B cell (primary cell): ENCODE data around the gene RASSF1. TPM values are rescaled to one million over a fixed set of nuclear protein-coding genes. Genes with fewer than 3 reads are reported as not detected.

Source experiments
- ATAC-seq: fragments of 200-7000 bp; cut with Tn5 transposase; one replicate; pipeline ENCODE4 v1.10.0; 2021; ENCODE audit warnings: low read depth, mild to moderate bottlenecking, moderate number of reproducible peaks, moderate library complexity
- CTCF ChIA-PET: fragments of 350-600 bp; sonication (Branson Sonifier 250); formaldehyde crosslinking; loops from one replicate; lab custom pipeline; 2021; ENCODE audit warnings: antibody characterized with exemption, inconsistent platforms; lab: Charles Lee
- POLR2A ChIA-PET: fragments of 350-600 bp; sonication (Branson Sonifier 250); formaldehyde crosslinking; loops from one replicate; lab custom pipeline; 2021; ENCODE audit warnings: antibody characterized with exemption; lab: Charles Lee
- DNase-seq: peaks from one replicate; pipeline ENCODE4 v3.0.0; 2013
- H2AFZ ChIP-seq: 2 replicates; pipeline ENCODE4 v1.6.1; 2012; ENCODE audit warnings: mild to moderate bottlenecking, low read depth, low read length; ENCODE audit not compliant: insufficient read depth, poor library complexity, severe bottlenecking
- H3K27ac ChIP-seq, 2 donors: 1 replicate in 1 of 2; 2 replicates in 1 of 2; pipeline ENCODE4 v1.5.1; 2012 to 2013; ENCODE audit warnings: low read length in 2 of 2, mild to moderate bottlenecking in 2 of 2, moderate library complexity in 1 of 2
- H3K27me3 ChIP-seq, 4 experiments: fragments of 200-600 bp in 1 of 4; sonication (generic) in 1 of 4; replicated peaks in 1 of 4; 1 replicate in 2 of 4; 2 replicates in 2 of 4; pipeline versions ENCODE4 v1.6.1 to v1.7.0; 2013 to 2016; ENCODE audit warnings: low read length in 3 of 4, mild to moderate bottlenecking in 2 of 4, mixed read lengths in 1 of 4, moderate library complexity in 1 of 4; ENCODE audit not compliant: insufficient read depth in 4 of 4, control insufficient read depth in 3 of 4; ENCODE audit errors: control extremely low read depth in 1 of 4
- H3K36me3 ChIP-seq, 2 experiments: replicated peaks in 1 of 2; 1 replicate in 1 of 2; 2 replicates in 1 of 2; pipeline versions ENCODE4 v1.6.1 to v1.7.1; 2013; ENCODE audit warnings: low read length in 1 of 2; ENCODE audit not compliant: insufficient read depth in 2 of 2, control insufficient read depth in 1 of 2; ENCODE audit errors: control extremely low read depth in 1 of 2, extremely low read depth in 1 of 2
- H3K4me1 ChIP-seq, 2 donors: fragments of 200-600 bp in 1 of 2; sonication (generic) in 1 of 2; 1 replicate in 1 of 2; 2 replicates in 1 of 2; pipeline versions ENCODE4 v1.5.1 to v1.6.1; 2013 to 2017; ENCODE audit warnings: low read length in 2 of 2; ENCODE audit not compliant: control insufficient read depth in 2 of 2, insufficient read depth in 2 of 2
- H3K4me2 ChIP-seq: replicated peaks from 2 replicates; pipeline ENCODE3; 2012; ENCODE audit warnings: mild to moderate bottlenecking, low read depth, low read length; ENCODE audit not compliant: poor library complexity, severe bottlenecking
- H3K4me3 ChIP-seq, 5 experiments: fragments of 200-600 bp in 1 of 5; sonication (generic) in 1 of 5; 1 replicate in 3 of 5; 2 replicates in 2 of 5; pipeline versions ENCODE4 v1.5.1 to v1.7.0; 2011 to 2016; ENCODE audit warnings: low read length in 4 of 5, mild to moderate bottlenecking in 4 of 5, low read depth in 2 of 5, control low read depth in 1 of 5, moderate library complexity in 1 of 5; ENCODE audit not compliant: insufficient read depth in 1 of 5; ENCODE audit errors: control extremely low read depth in 1 of 5, extremely low read depth in 1 of 5
- H3K79me2 ChIP-seq: fragments of 200-600 bp; sonication (generic); one replicate; pipeline ENCODE4 v1.6.0; 2016; ENCODE audit warnings: low read length; ENCODE audit not compliant: control insufficient read depth, insufficient read depth
- H3K9ac ChIP-seq: fragments of 200-600 bp; sonication (generic); 2 replicates; pipeline ENCODE4 v1.6.1; 2017; ENCODE audit warnings: mild to moderate bottlenecking, low read length, moderate library complexity
- H3K9me3 ChIP-seq, 3 donors: one replicate each; pipeline versions ENCODE4 v1.6.1 to v1.7.1; 2013; ENCODE audit warnings: low read length in 2 of 3; ENCODE audit not compliant: control insufficient read depth in 2 of 3, insufficient read depth in 1 of 3; ENCODE audit errors: control extremely low read depth in 1 of 3
- H4K20me1 ChIP-seq: 2 replicates; pipeline ENCODE4 v1.6.0; 2012; ENCODE audit warnings: mild to moderate bottlenecking, low read length; ENCODE audit not compliant: insufficient read depth, control insufficient read depth, poor library complexity, severe bottlenecking
- H3K27ac Mint-ChIP-seq: one replicate; pipeline ENCODE4 v1.8.0; 2021; ENCODE audit warnings: mixed read lengths
- H3K27me3 Mint-ChIP-seq: one replicate; pipeline ENCODE4 v1.8.0; 2021; ENCODE audit warnings: mixed read lengths
- H3K4me1 Mint-ChIP-seq: one replicate; pipeline ENCODE4 v1.8.0; 2021; ENCODE audit warnings: mixed read lengths
- H3K4me3 Mint-ChIP-seq: one replicate; pipeline ENCODE4 v1.8.0; 2021; ENCODE audit warnings: mixed read lengths
- H3K9me3 Mint-ChIP-seq: one replicate; pipeline ENCODE4 v1.8.0; 2022; ENCODE audit warnings: mixed read lengths; ENCODE audit not compliant: insufficient read depth
- CTCF ChIP-seq: fragments of 200-600 bp; IDR thresholded peaks from one replicate; pipeline ENCODE4 v1.8.0; 2022; ENCODE audit warnings: antibody characterized with exemption, mild to moderate bottlenecking
- EZH2 ChIP-seq: IDR thresholded peaks from 2 replicates; pipeline ENCODE4 v1.6.1; 2012; ENCODE audit warnings: borderline replicate concordance, low read depth, mild to moderate bottlenecking, moderate library complexity, low read length; ENCODE audit not compliant: insufficient read depth, poor library complexity, severe bottlenecking
- WGBS: methylation state at CpG from one replicate; pipeline ENCODE4 v1.1.5; 2013; ENCODE audit warnings: missing lambda C conversion rate; ENCODE audit not compliant: insufficient coverage; 5-methylcytosine and 5-hydroxymethylcytosine counted together
- intact Hi-C: fragments of 100-400 bp; cut with micrococcal nuclease; formaldehyde crosslinking; loops from one replicate; pipeline ENCODE4 v1.10.0; 2022
- polyA plus RNA-seq: library from polyadenylated mRNA; depleted of rRNA; stranded (reverse); fragments of >200 nt; gene quantifications from 2 replicates; pipeline ENCODE4 v1.2.3, GENCODE V29; 2012
- total RNA-seq, 2 donors: library from RNA; stranded (reverse); fragments of 120-200 nt in 1 of 2; gene quantifications; 1 replicate in 1 of 2; 2 replicates in 1 of 2; pipeline versions ENCODE4 v1.2.3 to v1.2.4, GENCODE V29; 2013 to 2022

Gene RASSF1
- total and polyA plus RNA-seq, 2 donors (not counting 1 experiment from before 2014, with no cell fraction given): 121 to 223 TPM

- 67% methylated on average over 9 of the region's 9 CpGs for WGBS
- H3K4me3 Mint-ChIP-seq: peak overlapping the region; percentile 56
- H3K27ac Mint-ChIP-seq: peak overlapping the region; percentile 75
- DNase-seq (no peak), ATAC-seq (peak; percentile 15)
- peaks cover 38% of the 10 kb centered on the region for H3K4me1 Mint-ChIP-seq
- intact Hi-C loops: no loop called here
- H2AFZ ChIP-seq: no peak overlapping the region
- H3K27me3 Mint-ChIP-seq: no peaks in the 10 kb centered on the region
- no peaks in the 10 kb centered on the region for H3K27me3 ChIP-seq
- ChIA-PET POLR2A (interaction anchor here (0.6 to 1.3 kb wide), 2 partner anchors 17 to 370 kb away, joined by 3 to 4 read pairs; no protein-coding TSS in a partner anchor), CTCF (no interaction called here)
- no peak overlapping the region for H3K4me3 ChIP-seq
- H3K9me3 ChIP-seq: no peaks in the 10 kb centered on the region
- H3K79me2 ChIP-seq: no peaks in the 10 kb centered on the region
- H4K20me1 ChIP-seq: no peaks in the 10 kb centered on the region
- TF ChIP-seq CTCF (no peak), EZH2 (no peak)
- peak overlapping the region in 1 of 2 donors; percentile 4 for H3K27ac ChIP-seq
- peaks cover 20 to 48% of the 10 kb centered on the region in 2 donors for H3K4me1 ChIP-seq
- H3K4me2 ChIP-seq: peak overlapping the region; percentile 50
- H3K9ac ChIP-seq: no peak overlapping the region
- H3K9me3 Mint-ChIP-seq: no peaks in the 10 kb centered on the region
- peaks cover 0 to 3% of the 10 kb centered on the region in 2 experiments for H3K36me3 ChIP-seq
Measured at GRCh38 chr3:50316657-50317242, 23.9 kb downstream of the RASSF1 start.

- peaks cover 27% of the 10 kb centered on the region for H3K4me1 Mint-ChIP-seq
- Histone ChIP-seq H3K27me3 (no peaks in the 10 kb centered on the region), H3K79me2 (no peaks in the 10 kb centered on the region), H3K9ac (no peak overlapping the region), H2AFZ (no peak overlapping the region), H3K4me3 (no peak overlapping the region), H3K36me3 (peaks cover 0 to 3% of the 10 kb centered on the region in 2 experiments), H3K4me1 (peaks cover 12 to 36% of the 10 kb centered on the region in 2 donors), H3K4me2 (no peak overlapping the region), H3K9me3 (no peaks in the 10 kb centered on the region), H4K20me1 (no peaks in the 10 kb centered on the region), H3K27ac (no peak overlapping the region)
- 100% methylated on average over 3 of the region's 4 CpGs for WGBS
- no peak overlapping the region for H3K27ac Mint-ChIP-seq
- TF ChIP-seq EZH2: no peak
- no peak for TF ChIP-seq CTCF
- ChIA-PET CTCF (interaction anchor here (1.1 to 2.5 kb wide), 4 partner anchors 10 to 775 kb away, joined by 4 to 11 read pairs (median 4); no protein-coding TSS in a partner anchor), POLR2A (no interaction called here)
- ATAC-seq: no peak
- intact Hi-C loops: no loop called here
- DNase-seq: no peak
- no peaks in the 10 kb centered on the region for H3K27me3 Mint-ChIP-seq
- H3K9me3 Mint-ChIP-seq: no peaks in the 10 kb centered on the region
- no peak overlapping the region for H3K4me3 Mint-ChIP-seq
Measured at GRCh38 chr3:50314816-50315215, 25.8 kb downstream of the RASSF1 start.
